ENCODE results near the gene NIP7. TPM values are rescaled to one million over a fixed set of nuclear protein-coding genes. Genes with fewer than 3 reads are reported as not detected.

NIP7 gene
- total RNA-seq, 2 donors from 2014 or later: 28.5 to 29.7 TPM

- no peaks in the 10 kb centered on the region for H3K27me3 Mint-ChIP-seq
- no peaks in the 10 kb centered on the region for H3K9me3 ChIP-seq (ENCODE audit: control insufficient read depth, low read length, poor library complexity, severe bottlenecking)
- peaks cover 14% of the 10 kb centered on the region for H3K36me3 Mint-ChIP-seq (ENCODE audit: low read depth)
- no peak for ATAC-seq
- DNase-seq: no peak
- peak overlapping the region; percentile 51 for H3K27ac Mint-ChIP-seq
- peaks cover 29% of the 10 kb centered on the region for H3K4me1 Mint-ChIP-seq
- H3K4me3 Mint-ChIP-seq: peak overlapping the region; percentile 12
Measured at GRCh38 chr16:69366431-69366830, 26.9 kb downstream of the NIP7 start.

GRCh38 chr16:69367980-69368379, 28.4 kb downstream of the NIP7 start:
- Mint-ChIP-seq H3K4me1 (peaks cover 23% of the 10 kb centered on the region), H3K27me3 (no peaks in the 10 kb centered on the region), H3K27ac (peak overlapping the region; percentile 43), H3K4me3 (no peak overlapping the region), H3K36me3 (ENCODE audit: low read depth) (peaks cover 10% of the 10 kb centered on the region)
- no peaks in the 10 kb centered on the region for H3K9me3 ChIP-seq (ENCODE audit: control insufficient read depth, low read length, poor library complexity, severe bottlenecking)
- no peak for DNase-seq
- ATAC-seq: no peak

- Mint-ChIP-seq H3K36me3 (ENCODE audit: low read depth) (peaks cover 10% of the 10 kb centered on the region), H3K27ac (no peak overlapping the region), H3K4me3 (no peak overlapping the region), H3K27me3 (no peaks in the 10 kb centered on the region), H3K4me1 (peaks cover 20% of the 10 kb centered on the region)
- H3K9me3 ChIP-seq (ENCODE audit: control insufficient read depth, low read length, poor library complexity, severe bottlenecking): no peaks in the 10 kb centered on the region
- no peak for ATAC-seq
- no peak for DNase-seq
Measured at GRCh38 chr16:69368866-69369265, 29.3 kb downstream of the NIP7 start.

- Mint-ChIP-seq H3K27ac (peak overlapping the region; percentile 86), H3K36me3 (ENCODE audit: low read depth) (peaks cover 10% of the 10 kb centered on the region)
Measured at GRCh38 chr16:69371564-69371963, 32.0 kb downstream of the NIP7 start.

GRCh38 chr16:69373019-69373418, 33.4 kb downstream of the NIP7 start:
- H3K4me1 Mint-ChIP-seq: peaks cover 15% of the 10 kb centered on the region
- no peaks in the 10 kb centered on the region for H3K27me3 Mint-ChIP-seq
- ATAC-seq (no peak), DNase-seq (no peak)
- H3K27ac Mint-ChIP-seq: no peak overlapping the region
- peaks cover 11% of the 10 kb centered on the region for H3K36me3 Mint-ChIP-seq (ENCODE audit: low read depth)
- no peak overlapping the region for H3K4me3 Mint-ChIP-seq
- H3K9me3 ChIP-seq (ENCODE audit: control insufficient read depth, low read length, poor library complexity, severe bottlenecking): no peaks in the 10 kb centered on the region

More at GRCh38 chr16:69371564-69371963, 32.0 kb downstream of the NIP7 start:
- H3K4me3 Mint-ChIP-seq: no peak overlapping the region
- no peaks in the 10 kb centered on the region for H3K9me3 ChIP-seq (ENCODE audit: control insufficient read depth, low read length, poor library complexity, severe bottlenecking)
- H3K27me3 Mint-ChIP-seq: no peaks in the 10 kb centered on the region
- ATAC-seq (no peak), DNase-seq (no peak)
- H3K4me1 Mint-ChIP-seq: peaks cover 12% of the 10 kb centered on the region

GRCh38 chr16:69376393-69377059, 37.0 kb downstream of the NIP7 start:
- no peaks in the 10 kb centered on the region for H3K27me3 Mint-ChIP-seq
- H3K4me3 Mint-ChIP-seq: no peak overlapping the region
- DNase-seq: no peak
- no peak for ATAC-seq
- H3K27ac Mint-ChIP-seq: peak overlapping the region; percentile 81
- no peaks in the 10 kb centered on the region for H3K9me3 ChIP-seq (ENCODE audit: control insufficient read depth, low read length, poor library complexity, severe bottlenecking)
- H3K36me3 Mint-ChIP-seq (ENCODE audit: low read depth): peaks cover 5% of the 10 kb centered on the region
- H3K4me1 Mint-ChIP-seq: peaks cover 11% of the 10 kb centered on the region

- no peak overlapping the region for H3K4me3 Mint-ChIP-seq
- peaks cover 5% of the 10 kb centered on the region for H3K36me3 Mint-ChIP-seq (ENCODE audit: low read depth)
- H3K27me3 Mint-ChIP-seq: no peaks in the 10 kb centered on the region
- ATAC-seq (no peak), DNase-seq (no peak)
- peak overlapping the region; percentile 54 for H3K27ac Mint-ChIP-seq
- H3K9me3 ChIP-seq (ENCODE audit: control insufficient read depth, low read length, poor library complexity, severe bottlenecking): no peaks in the 10 kb centered on the region
- peaks cover 10% of the 10 kb centered on the region for H3K4me1 Mint-ChIP-seq
Measured at GRCh38 chr16:69378036-69378435, 38.5 kb downstream of the NIP7 start.

- DNase-seq (no peak), ATAC-seq (no peak)
- Mint-ChIP-seq H3K4me3 (no peak overlapping the region), H3K27me3 (no peaks in the 10 kb centered on the region), H3K27ac (peak overlapping the region; percentile 54), H3K4me1 (peaks cover 10% of the 10 kb centered on the region), H3K36me3 (ENCODE audit: low read depth) (peaks cover 5% of the 10 kb centered on the region)
- H3K9me3 ChIP-seq (ENCODE audit: control insufficient read depth, low read length, poor library complexity, severe bottlenecking): no peaks in the 10 kb centered on the region
Measured at GRCh38 chr16:69378760-69379159, 39.2 kb downstream of the NIP7 start.

GRCh38 chr16:69381231-69381630, 41.7 kb downstream of the NIP7 start:
- Mint-ChIP-seq H3K36me3 (ENCODE audit: low read depth) (peaks cover 5% of the 10 kb centered on the region), H3K27me3 (no peaks in the 10 kb centered on the region), H3K4me1 (peaks cover 24% of the 10 kb centered on the region), H3K4me3 (peak overlapping the region; percentile 43), H3K27ac (no peak overlapping the region)
- H3K9me3 ChIP-seq (ENCODE audit: control insufficient read depth, low read length, poor library complexity, severe bottlenecking): no peaks in the 10 kb centered on the region
- ATAC-seq: no peak
- DNase-seq: no peak

GRCh38 chr16:69382421-69382820, 42.8 kb downstream of the NIP7 start:
- DNase-seq (no peak), ATAC-seq (no peak)
- Mint-ChIP-seq H3K4me1 (peaks cover 24% of the 10 kb centered on the region), H3K4me3 (no peak overlapping the region), H3K27me3 (no peaks in the 10 kb centered on the region), H3K27ac (peak overlapping the region; percentile 95), H3K36me3 (ENCODE audit: low read depth) (peaks cover 5% of the 10 kb centered on the region)
- no peaks in the 10 kb centered on the region for H3K9me3 ChIP-seq (ENCODE audit: control insufficient read depth, low read length, poor library complexity, severe bottlenecking)

- no peaks in the 10 kb centered on the region for H3K27me3 Mint-ChIP-seq
- H3K36me3 Mint-ChIP-seq (ENCODE audit: low read depth): no peaks in the 10 kb centered on the region
Measured at GRCh38 chr16:69384974-69385373, 45.4 kb downstream of the NIP7 start.

GRCh38 chr16:69386596-69386995, 47.0 kb downstream of the NIP7 start:
- H3K9me3 ChIP-seq (ENCODE audit: control insufficient read depth, low read length, poor library complexity, severe bottlenecking): no peaks in the 10 kb centered on the region
- H3K4me1 Mint-ChIP-seq: peaks cover 14% of the 10 kb centered on the region
- no peak for DNase-seq

More at GRCh38 chr16:69384974-69385373, 45.4 kb downstream of the NIP7 start:
- Mint-ChIP-seq H3K4me3 (peak overlapping the region; percentile 92), H3K27ac (peak overlapping the region; percentile 95), H3K4me1 (peaks cover 14% of the 10 kb centered on the region)
- no peak for DNase-seq
- no peak for ATAC-seq
- H3K9me3 ChIP-seq (ENCODE audit: control insufficient read depth, low read length, poor library complexity, severe bottlenecking): no peaks in the 10 kb centered on the region

More at GRCh38 chr16:69386596-69386995, 47.0 kb downstream of the NIP7 start:
- Mint-ChIP-seq H3K27ac (peak overlapping the region; percentile 95), H3K4me3 (no peak overlapping the region), H3K36me3 (ENCODE audit: low read depth) (no peaks in the 10 kb centered on the region), H3K27me3 (no peaks in the 10 kb centered on the region)
- no peak for ATAC-seq

Measured in T-helper 17 cell (primary cell).